SIG-M5 treated with dmso at 0.1 percent for 504 hours (cell line): ENCODE data around the gene TRIM29.
"Not testable (repeated sequence)": the region's sequence is repeated elsewhere in the genome, so short reads cannot be mapped to it uniquely, and the experiment has no call there.

Source experiments
- DNase-seq: peaks from one replicate; lab custom pipeline; 2025; ENCODE audit not compliant: unreplicated experiment; lab: John Stamatoyannopoulos, UW

Gene TRIM29

GRCh38 chr11:120172054-120172911, 34.4 kb upstream of the TRIM29 start:
- peak; percentile 50 for DNase-seq

- DNase-seq: no peak
Measured at GRCh38 chr11:120170741-120171261, 32.9 kb upstream of the TRIM29 start.

GRCh38 chr11:120169981-120170698, 32.2 kb upstream of the TRIM29 start:
- DNase-seq: no peak

- no peak for DNase-seq
Measured at GRCh38 chr11:120168960-120169681, 31.2 kb upstream of the TRIM29 start.

- DNase-seq: no peak
Measured at GRCh38 chr11:120168108-120168959, 30.4 kb upstream of the TRIM29 start.

- no peak for DNase-seq
Measured at GRCh38 chr11:120167659-120168058, 29.7 kb upstream of the TRIM29 start.

- no peak for DNase-seq
Measured at GRCh38 chr11:120160436-120160835, 22.5 kb upstream of the TRIM29 start.

- no peak for DNase-seq
Measured at GRCh38 chr11:120153221-120153620, 15.3 kb upstream of the TRIM29 start.

GRCh38 chr11:120151536-120151935, 13.6 kb upstream of the TRIM29 start:
- no peak for DNase-seq

- no peak for DNase-seq
Measured at GRCh38 chr11:120149246-120149645, 11.3 kb upstream of the TRIM29 start.

- no peak for DNase-seq
Measured at GRCh38 chr11:120147950-120148270, 10.0 kb upstream of the TRIM29 start.

- DNase-seq: no peak
Measured at GRCh38 chr11:120147094-120147949, 9.4 kb upstream of the TRIM29 start.

- DNase-seq: no peak
Measured at GRCh38 chr11:120146413-120147093, 8.6 kb upstream of the TRIM29 start.

GRCh38 chr11:120144501-120144900, 6.6 kb upstream of the TRIM29 start:
- DNase-seq: no peak

GRCh38 chr11:120143472-120143871, 5.6 kb upstream of the TRIM29 start:
- not testable (repeated sequence) for DNase-seq

- no peak for DNase-seq
Measured at GRCh38 chr11:120142441-120143100, 4.7 kb upstream of the TRIM29 start.

- DNase-seq: no peak
Measured at GRCh38 chr11:120141768-120142423, 4.0 kb upstream of the TRIM29 start.

- no peak for DNase-seq
Measured at GRCh38 chr11:120141113-120141767, 3.3 kb upstream of the TRIM29 start.
